AG04449 (cell line): ENCODE results near the gene ATP6V1F.

Experiments used
- CTCF ChIA-PET: fragments of 350-600 bp; formaldehyde crosslinking; extraction: SDS; loops from one replicate; lab custom pipeline; 2021; ENCODE audit warnings: antibody characterized with exemption; lab: Yijun Ruan, JAX
- POLR2A ChIA-PET: fragments of 400-600, 350-600 bp; formaldehyde crosslinking; extraction: SDS; loops from one replicate; lab custom pipeline; 2020; ENCODE audit warnings: antibody characterized with exemption, inconsistent platforms; lab: Yijun Ruan, JAX
- DNase-seq: peaks from one replicate; pipeline ENCODE4 v3.0.0-alpha.2; 2010; ENCODE audit warnings: low read depth, low spot score
- H3K4me3 ChIP-seq: 2 replicates; pipeline ENCODE4 v1.5.1; 2011; ENCODE audit warnings: low read depth, mild to moderate bottlenecking, control low read depth, low read length
- TF ChIP-seq, protein P1 (sequence below): IDR thresholded peaks from one replicate; pipeline ENCODE4 v1.5.1; 2011; ENCODE audit warnings: mild to moderate bottlenecking, moderate library complexity, low read length, control low read depth, inconsistent platforms; ENCODE audit not compliant: insufficient read depth; ENCODE audit errors: missing control alignments

ATP6V1F gene

DNA sequence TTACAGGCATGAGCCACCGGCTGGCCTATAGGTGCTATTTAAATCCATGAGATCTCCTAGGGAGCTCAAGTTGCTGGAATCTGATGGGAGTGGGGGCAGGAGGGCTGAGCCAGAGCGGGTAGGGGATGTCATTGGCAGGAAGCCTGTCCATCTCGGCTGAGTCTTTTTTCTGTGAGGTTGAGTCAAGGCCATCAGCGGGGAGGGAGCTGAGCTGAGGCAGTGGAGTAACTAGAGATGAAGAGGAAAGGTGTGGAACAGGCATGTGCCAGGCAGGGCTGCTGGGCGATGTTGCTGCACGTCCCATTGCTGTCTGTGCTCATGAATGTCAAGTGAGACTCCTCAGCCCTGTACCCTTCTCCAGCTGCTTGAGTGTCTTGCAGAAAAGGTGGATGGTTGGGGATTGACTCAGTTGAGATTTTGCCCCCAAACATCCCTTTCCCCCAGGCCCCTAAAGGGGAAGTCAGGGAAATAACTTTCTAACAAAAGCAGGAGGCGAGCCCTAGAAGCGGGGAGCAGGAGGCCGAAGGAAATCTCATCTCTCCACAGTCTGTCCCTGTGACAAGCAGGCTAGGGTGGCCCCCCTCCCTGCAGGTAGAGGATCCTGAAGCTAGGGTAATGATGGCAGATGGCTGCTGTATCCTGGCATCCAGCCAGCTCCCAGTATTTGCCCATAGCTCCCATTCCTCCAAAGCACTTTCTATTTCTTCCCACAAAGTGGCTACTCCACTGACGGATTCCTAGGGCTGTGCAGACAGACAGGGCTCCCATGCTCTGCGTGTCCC, 5.4 kb downstream of the ATP6V1F start:
- ChIA-PET CTCF (interaction anchor here (0.9 to 17.9 kb wide), 3 partner anchors 15 to 394 kb away, joined by 3 to 203 read pairs (median 5); no protein-coding TSS in a partner anchor), POLR2A (no interaction called here)
- no peak overlapping the region for H3K4me3 ChIP-seq
- no peak for DNase-seq
- TF ChIP-seq, protein P1, sequence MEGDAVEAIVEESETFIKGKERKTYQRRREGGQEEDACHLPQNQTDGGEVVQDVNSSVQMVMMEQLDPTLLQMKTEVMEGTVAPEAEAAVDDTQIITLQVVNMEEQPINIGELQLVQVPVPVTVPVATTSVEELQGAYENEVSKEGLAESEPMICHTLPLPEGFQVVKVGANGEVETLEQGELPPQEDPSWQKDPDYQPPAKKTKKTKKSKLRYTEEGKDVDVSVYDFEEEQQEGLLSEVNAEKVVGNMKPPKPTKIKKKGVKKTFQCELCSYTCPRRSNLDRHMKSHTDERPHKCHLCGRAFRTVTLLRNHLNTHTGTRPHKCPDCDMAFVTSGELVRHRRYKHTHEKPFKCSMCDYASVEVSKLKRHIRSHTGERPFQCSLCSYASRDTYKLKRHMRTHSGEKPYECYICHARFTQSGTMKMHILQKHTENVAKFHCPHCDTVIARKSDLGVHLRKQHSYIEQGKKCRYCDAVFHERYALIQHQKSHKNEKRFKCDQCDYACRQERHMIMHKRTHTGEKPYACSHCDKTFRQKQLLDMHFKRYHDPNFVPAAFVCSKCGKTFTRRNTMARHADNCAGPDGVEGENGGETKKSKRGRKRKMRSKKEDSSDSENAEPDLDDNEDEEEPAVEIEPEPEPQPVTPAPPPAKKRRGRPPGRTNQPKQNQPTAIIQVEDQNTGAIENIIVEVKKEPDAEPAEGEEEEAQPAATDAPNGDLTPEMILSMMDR: no peak

DNA sequence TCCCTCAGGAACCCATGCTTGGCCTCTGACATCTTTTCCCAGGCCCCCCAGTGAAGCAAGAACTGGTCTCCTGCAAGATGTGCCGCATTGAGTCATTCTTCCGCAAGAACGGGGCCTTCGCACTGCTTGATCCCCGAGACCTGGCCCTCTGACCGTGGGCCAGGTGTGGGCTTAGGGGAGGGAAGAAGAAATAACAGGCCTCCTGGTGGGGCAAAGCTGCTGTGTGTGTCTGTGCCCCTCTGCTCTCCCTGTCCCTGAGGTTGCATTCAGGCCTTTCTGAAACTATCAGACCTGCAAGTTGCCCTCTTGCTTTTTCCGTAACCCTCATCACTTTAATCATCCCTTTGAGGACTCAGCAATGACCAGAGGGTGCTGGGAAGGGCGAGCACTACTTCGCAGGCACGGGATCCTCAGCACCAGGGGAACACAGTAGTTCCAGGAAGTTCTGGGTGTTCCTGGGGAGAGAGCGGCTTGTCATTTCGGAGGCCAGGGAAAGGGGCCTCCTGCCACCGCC, 6.0 kb downstream of the ATP6V1F start:
- POLR2A ChIA-PET: no interaction called here
- H3K4me3 ChIP-seq: peak overlapping the region; percentile 49; the same call in 1 of the 2 replicates
- CTCF ChIA-PET: interaction anchor here (1.8 to 17.9 kb wide), 2 partner anchors 14 to 223 kb away, joined by 5 to 203 read pairs; no protein-coding TSS in a partner anchor
- TF ChIP-seq, protein P1: no peak
- no peak for DNase-seq

DNA sequence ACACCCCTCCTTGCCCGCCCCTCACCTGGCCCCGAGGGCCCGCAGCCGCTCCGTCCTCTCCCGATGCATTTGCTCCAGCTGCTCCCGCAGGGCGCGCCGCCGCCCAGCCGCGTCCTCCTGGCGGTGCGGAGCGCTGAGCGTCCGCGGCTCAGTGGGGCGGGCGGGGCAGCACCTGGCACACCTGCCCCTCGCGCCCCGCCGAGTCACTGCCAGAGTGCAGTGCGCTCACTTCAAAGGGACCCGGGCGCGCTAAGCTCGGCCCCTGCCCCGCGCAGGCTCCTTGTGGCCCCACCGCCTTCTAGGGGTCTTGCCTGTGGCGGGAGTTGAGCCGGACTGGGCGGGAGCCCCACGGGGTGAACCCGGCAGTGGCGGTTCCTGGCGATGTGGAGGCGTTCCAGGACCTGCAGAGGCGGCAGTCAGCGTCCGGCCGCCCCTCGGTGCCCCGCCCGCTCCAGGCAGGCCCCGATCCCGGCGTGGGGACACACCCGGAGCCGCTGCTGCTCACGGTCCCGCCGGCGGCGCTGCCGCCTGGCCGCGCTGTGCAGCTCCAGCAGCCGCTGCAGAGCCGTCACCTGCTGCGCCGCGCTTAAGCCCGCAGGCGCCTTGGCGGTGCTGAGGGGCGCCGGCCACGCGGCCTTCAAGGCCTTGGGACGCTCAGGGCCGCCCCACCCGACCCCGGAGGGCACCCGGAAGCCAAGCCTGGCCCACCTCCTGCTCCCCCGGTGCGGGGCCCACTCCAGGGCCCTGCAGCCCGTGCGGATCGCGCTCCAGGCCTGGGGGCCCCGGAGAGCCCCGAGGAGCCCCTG, 6.7 kb downstream of the ATP6V1F start:
- POLR2A ChIA-PET: no interaction called here
- peak overlapping the region; percentile 49 for H3K4me3 ChIP-seq
- TF ChIP-seq, protein P1: peak; percentile 29
- CTCF ChIA-PET: interaction anchor here (1.8 to 17.9 kb wide), 2 partner anchors 13 to 222 kb away, joined by 5 to 203 read pairs; no protein-coding TSS in a partner anchor
- DNase-seq: no peak

DNA sequence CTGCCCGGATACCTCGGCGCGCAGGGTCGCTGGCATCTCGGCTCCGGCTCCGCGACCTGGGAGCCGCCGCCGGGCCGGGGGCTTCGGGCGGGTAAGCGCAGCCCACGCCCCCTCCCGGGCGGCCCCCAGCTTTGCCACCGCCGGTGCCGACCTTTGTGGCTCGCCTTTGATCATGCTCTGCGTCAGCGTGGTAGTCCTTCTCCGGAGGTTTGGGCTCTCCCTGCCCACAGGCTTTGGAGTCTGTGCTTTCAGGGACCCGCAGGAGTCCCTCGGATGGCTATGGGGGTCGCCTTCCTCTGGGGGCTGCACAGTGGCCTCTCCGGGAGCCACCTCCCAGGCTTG, 7.3 kb downstream of the ATP6V1F start:
- ChIA-PET POLR2A (no interaction called here), CTCF (interaction anchor here (17.9 kb wide), 1 partner anchor 13 kb away, joined by 203 read pairs; no protein-coding TSS in a partner anchor)
- DNase-seq: no peak
- H3K4me3 ChIP-seq: no peak overlapping the region; the same call in 1 of the 2 replicates
- TF ChIP-seq, protein P1: no peak

DNA sequence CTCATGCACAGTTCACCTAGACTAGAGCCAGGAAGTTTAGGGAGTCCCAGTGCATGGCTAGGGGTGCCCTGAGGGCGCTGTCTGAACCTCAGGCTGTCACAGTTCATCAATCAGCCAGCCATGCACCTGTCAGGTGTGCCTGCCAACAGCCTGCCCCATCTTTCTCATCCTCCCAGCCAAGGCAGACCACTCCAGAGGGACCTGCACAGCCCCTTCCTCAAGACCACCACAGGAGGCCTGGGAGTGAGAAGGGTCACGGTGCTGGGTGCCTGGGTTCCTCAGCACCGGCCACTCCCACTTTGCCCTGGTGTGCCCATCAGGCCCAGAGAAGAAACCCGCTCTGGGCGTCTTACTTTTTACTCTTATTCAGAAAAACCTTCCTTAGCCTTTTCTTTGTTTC, 8.4 kb downstream of the ATP6V1F start:
- no peak overlapping the region for H3K4me3 ChIP-seq
- ChIA-PET CTCF (interaction anchor here (1.3 to 17.9 kb wide), 3 partner anchors 8 to 396 kb away, joined by 3 to 203 read pairs (median 4); no protein-coding TSS in a partner anchor), POLR2A (no interaction called here)
- TF ChIP-seq, protein P1: no peak
- DNase-seq: no peak
